Ovary (tissue), 9 donors: ENCODE data around the gene ACAP3. TPM values are rescaled to one million over a fixed set of nuclear protein-coding genes. Genes with fewer than 3 reads are reported as not detected.

Experiments
- DNase-seq, 5 donors: peaks; one replicate each; pipeline ENCODE4 v3.0.0-alpha.2; 2019 to 2020
- H3K27ac ChIP-seq, 2 donors: fragments of 200-600 bp; one replicate each; pipeline versions ENCODE4 v1.5.1 to v1.8.0; 2019 to 2022
- H3K27me3 ChIP-seq: fragments of 200-600 bp; one replicate; pipeline ENCODE4 v1.8.0; 2022
- H3K36me3 ChIP-seq: fragments of 200-600 bp; sonication (generic); one replicate; pipeline ENCODE4 v1.5.1; 2019
- H3K4me1 ChIP-seq: one replicate; pipeline ENCODE4 v1.8.1; 2013; ENCODE audit warnings: mild to moderate bottlenecking, moderate library complexity; ENCODE audit not compliant: insufficient read depth
- H3K4me3 ChIP-seq: fragments of 200-600 bp; sonication (generic); one replicate; pipeline ENCODE4 v1.5.1; 2017
- H3K9me3 ChIP-seq, 2 donors: fragments of 200-600 bp in 1 of 2; sonication (generic) in 1 of 2; one replicate each; pipeline versions ENCODE4 v1.5.1 to v1.8.1; 2013 to 2019; ENCODE audit warnings: mild to moderate bottlenecking in 1 of 2, moderate library complexity in 1 of 2
- EP300 ChIP-seq: sonication (generic); formaldehyde crosslinking; IDR thresholded peaks from one replicate; pipeline ENCODE4 v1.6.1; 2017; ENCODE audit warnings: antibody characterized with exemption
- POLR2A ChIP-seq: fragments of 450-650 bp; IDR thresholded peaks from one replicate; pipeline ENCODE4 v1.6.1; 2017; ENCODE audit warnings: antibody characterized with exemption, mild to moderate bottlenecking, moderate library complexity
- WGBS, 3 donors: extraction: QIAGEN DNeasy Blood & Tissue Kit in 1 of 3; methylation state at CpG; one replicate each; pipeline versions ENCODE4 v1.1.5 to v1.1.7; 2013 to 2017; 5-methylcytosine and 5-hydroxymethylcytosine counted together
- intact Hi-C, 4 donors: fragments of 100-400 bp; cut with DNase I; formaldehyde crosslinking; loops; one replicate each; pipeline versions ENCODE4 v1.11.0 to v1.15.1; 2022 to 2023
- polyA plus RNA-seq, 2 donors: library from polyadenylated mRNA; stranded (reverse); fragments of 200-250 nt in 1 of 2; fragments of 350-450 nt in 1 of 2; fragmentation: Illumina TruSeq in 1 of 2; extraction: RNeasy Lipid Tissue Mini Kit (QIAGEN cat#74804) in 1 of 2; gene quantifications; one replicate each; pipeline ENCODE4 v1.2.3, GENCODE V29; 2013 to 2014
- total RNA-seq, 7 donors: library from RNA; depleted of rRNA in 2 of 7; stranded (reverse); fragments of >200 nt in 2 of 7; fragmentation: NEBNext Ultra II Directional in 3 of 7; extraction: Animal tissue kit (Norgen Biotek cat#: 25700) in 3 of 7; gene quantifications; one replicate each; pipeline versions ENCODE4 v1.1.0 to v1.2.4, GENCODE V29; 2016 to 2023
- TF ChIP-seq, protein P1 (sequence below), 3 donors: fragments of 450-650 bp in 2 of 3; fragments of 200-600 bp in 1 of 3; IDR thresholded peaks; one replicate each; pipeline versions ENCODE4 v1.5.1 to v1.8.0; 2016 to 2022; ENCODE audit warnings: antibody characterized with exemption in 3 of 3, mild to moderate bottlenecking in 1 of 3
- donor health status: DM: no; HTN: no; CAD: no; lungs with moderate emphysema.
- donor health status: DM: no; HTN: no; CAD: no.
- donor health status: Bipolar disorder and iron deficiency.
- donor health status: DM: yes; HTN: yes; CAD: no.
- donor health status: DM: no; HTN: no; CAD: no.
- donor health status: DM: yes; HTN: yes; CAD: no.

ACAP3 gene
- total and polyA plus RNA-seq, 9 donors: 3.5 to 62.4 (median 45.1) TPM

DNA sequence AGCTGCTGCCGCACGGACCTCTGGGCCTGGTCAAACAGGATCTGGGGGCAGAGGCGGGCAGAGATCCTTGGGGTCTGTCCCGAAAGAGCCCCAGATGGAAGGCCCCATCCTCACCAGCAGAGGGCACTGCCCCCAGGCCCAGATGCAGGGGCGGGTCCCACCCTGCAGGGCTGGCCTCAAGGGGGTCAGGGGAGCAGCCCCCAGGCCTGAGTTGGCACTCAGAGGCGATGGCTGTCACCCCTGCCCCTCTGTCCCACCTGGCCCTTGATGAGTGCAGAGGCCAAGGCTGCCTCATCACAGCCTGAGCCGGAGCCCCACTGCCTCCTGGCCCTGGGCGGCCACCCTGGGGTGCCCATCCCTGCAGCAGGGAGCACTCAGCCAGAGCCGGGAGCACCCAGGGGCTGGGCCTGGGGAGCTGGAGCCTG, 5.7 kb downstream of the ACAP3 start:
- no peaks in the 10 kb centered on the region for H3K9me3 ChIP-seq

DNA sequence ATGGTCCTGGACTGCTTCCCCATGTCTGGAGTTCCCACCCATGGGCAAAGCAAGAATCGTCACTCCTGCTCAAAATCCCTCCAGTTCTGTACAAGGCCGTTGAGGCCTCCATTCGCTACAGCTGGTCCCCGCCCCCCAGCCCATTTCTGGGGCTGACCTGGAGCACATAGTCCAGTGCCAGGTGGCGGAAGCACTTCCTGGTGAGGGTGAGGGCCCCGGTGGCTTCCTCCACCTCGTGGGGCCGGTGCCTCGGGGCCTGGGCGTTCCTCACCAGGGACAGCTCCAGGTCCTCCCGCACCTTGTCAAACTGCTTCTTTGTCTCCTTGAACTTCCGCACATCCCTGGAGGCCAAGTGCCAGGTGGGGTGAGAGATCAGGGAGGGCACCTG, 7.4 kb downstream of the ACAP3 start:
- WGBS, 3 donors: 81 to 87% (median 84%) methylated on average over 11 to 12 of the region's 12 CpGs
- intact Hi-C loops: no loop called here
- no peak overlapping the region for H3K27ac ChIP-seq
- no peaks in the 10 kb centered on the region for H3K9me3 ChIP-seq
- no peaks in the 10 kb centered on the region for H3K27me3 ChIP-seq
- no peak for DNase-seq
- H3K4me1 ChIP-seq: peaks cover 9% of the 10 kb centered on the region
- H3K36me3 ChIP-seq: no peaks in the 10 kb centered on the region
- H3K4me3 ChIP-seq: no peak overlapping the region
- no peak for TF ChIP-seq EP300
- TF ChIP-seq POLR2A: no peak
- TF ChIP-seq, protein P1, sequence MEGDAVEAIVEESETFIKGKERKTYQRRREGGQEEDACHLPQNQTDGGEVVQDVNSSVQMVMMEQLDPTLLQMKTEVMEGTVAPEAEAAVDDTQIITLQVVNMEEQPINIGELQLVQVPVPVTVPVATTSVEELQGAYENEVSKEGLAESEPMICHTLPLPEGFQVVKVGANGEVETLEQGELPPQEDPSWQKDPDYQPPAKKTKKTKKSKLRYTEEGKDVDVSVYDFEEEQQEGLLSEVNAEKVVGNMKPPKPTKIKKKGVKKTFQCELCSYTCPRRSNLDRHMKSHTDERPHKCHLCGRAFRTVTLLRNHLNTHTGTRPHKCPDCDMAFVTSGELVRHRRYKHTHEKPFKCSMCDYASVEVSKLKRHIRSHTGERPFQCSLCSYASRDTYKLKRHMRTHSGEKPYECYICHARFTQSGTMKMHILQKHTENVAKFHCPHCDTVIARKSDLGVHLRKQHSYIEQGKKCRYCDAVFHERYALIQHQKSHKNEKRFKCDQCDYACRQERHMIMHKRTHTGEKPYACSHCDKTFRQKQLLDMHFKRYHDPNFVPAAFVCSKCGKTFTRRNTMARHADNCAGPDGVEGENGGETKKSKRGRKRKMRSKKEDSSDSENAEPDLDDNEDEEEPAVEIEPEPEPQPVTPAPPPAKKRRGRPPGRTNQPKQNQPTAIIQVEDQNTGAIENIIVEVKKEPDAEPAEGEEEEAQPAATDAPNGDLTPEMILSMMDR (IDR thresholded peaks at IDR 0.05): no peak

More for the DNA sequence above, 5.7 kb downstream of the ACAP3 start:
- no peak overlapping the region for H3K27ac ChIP-seq
- 83 to 90% (median 84%) methylated on average over 9 of the region's 9 CpGs for WGBS, 3 donors
- DNase-seq: no peak
- TF ChIP-seq EP300: no peak
- no peak for TF ChIP-seq POLR2A
- TF ChIP-seq, protein P1 (IDR thresholded peaks at IDR 0.05): no peak
- H3K27me3 ChIP-seq: no peaks in the 10 kb centered on the region
- no peak overlapping the region for H3K4me3 ChIP-seq
- peaks cover 24% of the 10 kb centered on the region for H3K4me1 ChIP-seq
- H3K36me3 ChIP-seq: no peaks in the 10 kb centered on the region
- intact Hi-C loops: no loop called here

DNA sequence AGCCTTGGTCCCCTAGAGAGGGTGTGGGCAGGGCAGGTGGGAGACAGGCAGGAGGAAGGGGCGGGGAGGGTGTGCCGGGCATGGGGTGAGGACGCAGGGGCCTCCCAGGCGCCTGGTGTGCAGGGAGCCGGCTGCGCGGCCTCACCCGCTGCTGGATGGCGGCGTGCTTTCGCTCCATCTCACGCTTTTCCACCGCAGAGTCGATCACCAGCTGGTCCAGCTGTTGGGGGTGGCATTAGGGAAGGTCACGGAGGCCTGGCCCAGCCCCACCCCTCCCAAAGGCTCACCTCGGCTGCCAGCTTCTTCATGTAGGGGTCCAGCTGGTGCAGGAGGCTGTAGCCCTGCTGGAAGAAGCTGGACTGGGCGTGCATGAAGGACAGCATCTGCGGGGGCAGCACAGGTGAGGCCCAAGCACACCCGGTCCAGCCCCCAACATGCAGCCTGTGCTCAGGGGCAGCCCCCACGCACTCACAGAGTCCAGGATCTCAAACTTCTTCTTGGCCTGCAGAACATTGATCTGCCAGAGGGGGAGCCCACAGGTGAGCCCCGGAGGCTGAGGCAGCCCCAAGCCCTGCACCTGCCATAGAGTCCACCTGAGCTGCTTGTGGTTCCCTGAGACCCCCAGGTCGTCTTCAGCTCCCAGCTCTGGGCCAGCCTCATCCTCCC, 7.9 kb downstream of the ACAP3 start:
- Histone ChIP-seq H3K27me3 (no peaks in the 10 kb centered on the region), H3K9me3 (no peaks in the 10 kb centered on the region), H3K4me3 (no peak overlapping the region), H3K27ac (no peak overlapping the region), H3K36me3 (no peaks in the 10 kb centered on the region), H3K4me1 (peaks cover 6% of the 10 kb centered on the region)
- TF ChIP-seq, protein P1 (IDR thresholded peaks at IDR 0.05): no peak
- TF ChIP-seq EP300 (no peak), POLR2A (no peak)
- 77 to 79% (median 78%) methylated on average over 19 to 22 of the region's 22 CpGs for WGBS, 3 donors
- DNase-seq: no peak
- intact Hi-C loops: loop anchor here in 3 of 4 donors (10.0 kb wide), 2 partner anchors 255 to 315 kb away; partner anchors contain the start of gene PERM1 (in 2 of the 3)

DNA sequence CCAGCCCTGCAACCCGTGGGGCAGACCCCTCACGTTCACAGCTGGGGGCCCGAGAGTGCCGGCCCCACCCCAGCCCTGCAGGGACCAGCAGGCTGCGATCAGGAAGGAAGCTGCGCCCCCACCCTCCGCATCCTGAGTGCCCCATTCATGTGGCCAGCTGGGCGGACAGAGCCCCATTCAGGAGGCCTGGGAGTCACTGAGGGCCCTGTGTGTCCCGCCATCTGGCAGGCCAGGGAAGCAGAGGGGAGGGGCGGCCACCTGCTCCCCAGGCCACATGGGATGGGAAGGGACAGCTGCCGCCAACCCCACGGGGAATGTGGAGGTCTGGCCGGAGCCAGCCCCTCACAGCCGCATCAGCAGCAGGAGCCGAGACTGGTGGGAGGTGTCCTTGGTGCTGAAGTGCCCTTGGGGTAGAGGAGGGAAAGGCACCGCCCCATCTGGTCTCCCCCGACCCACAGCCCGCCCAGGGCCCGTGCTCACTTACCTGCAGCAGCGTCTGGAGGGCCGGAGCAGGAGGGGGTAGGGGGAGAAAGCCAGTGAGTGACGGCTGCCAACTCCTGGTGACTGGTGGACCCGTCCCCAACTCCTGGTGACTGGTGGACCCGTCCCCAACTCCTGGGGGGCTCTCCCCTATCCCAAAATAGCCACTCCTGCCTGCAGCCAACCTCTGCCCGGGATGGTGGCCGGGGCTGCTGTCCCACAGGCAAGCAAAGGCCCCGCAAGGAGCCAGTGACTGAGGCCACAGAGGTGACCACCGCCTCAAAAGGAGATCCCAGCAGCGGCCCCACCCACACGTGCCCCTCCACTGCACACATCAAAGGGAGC, 8.7 kb downstream of the ACAP3 start:
- 66 to 70% (median 67%) methylated on average over 29 to 30 of the region's 30 CpGs for WGBS, 3 donors

More for the DNA sequence above, 8.7 kb downstream of the ACAP3 start:
- Histone ChIP-seq H3K4me3 (no peak overlapping the region), H3K4me1 (no peaks in the 10 kb centered on the region), H3K27me3 (no peaks in the 10 kb centered on the region), H3K9me3 (no peaks in the 10 kb centered on the region), H3K27ac (no peak overlapping the region), H3K36me3 (no peaks in the 10 kb centered on the region)
- no peak for DNase-seq
- intact Hi-C loops: loop anchor here in 3 of 4 donors (10.0 kb wide), 2 partner anchors 254 to 314 kb away; partner anchors contain the start of gene PERM1 (in 2 of the 3)
- TF ChIP-seq, protein P1 (IDR thresholded peaks at IDR 0.05): no peak
- TF ChIP-seq EP300 (no peak), POLR2A (no peak)
